ENCODE measurements around the gene ARHGAP10.

Gene ARHGAP10

DNA sequence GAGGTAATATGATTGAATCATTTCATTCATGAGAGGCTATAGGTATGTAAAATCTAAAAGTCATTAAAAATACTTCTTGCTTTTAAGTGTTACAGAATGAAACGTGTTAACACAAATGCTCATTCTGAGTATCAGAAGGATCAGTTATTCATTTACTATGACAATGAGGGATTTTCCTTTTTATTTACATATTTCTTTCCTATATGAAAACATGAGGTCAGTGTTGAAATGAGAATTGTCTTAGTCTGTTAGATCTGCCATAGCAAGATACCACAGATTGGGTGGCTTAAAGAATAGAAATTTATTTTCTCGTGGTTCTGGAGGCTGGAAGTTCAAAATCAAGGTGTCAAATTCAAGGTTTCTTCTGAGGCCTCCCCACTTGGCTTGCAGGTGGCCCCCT, 181.2 kb downstream of the ARHGAP10 start:
- Histone ChIP-seq H3K4me3 (ENCODE audit: low read depth in 1 of 2, low read length in 2 of 2) (no peak overlapping the region), H3K4me2 (ENCODE audit: insufficient read depth, low read length) (no peak overlapping the region), H4K20me1 (ENCODE audit: insufficient read depth, low read length) (no peaks in the 10 kb centered on the region), H3K27me3 (ENCODE audit: insufficient read depth, low read length, poor library complexity) (no peaks in the 10 kb centered on the region), H3K9ac (ENCODE audit: low read depth, low read length) (no peak overlapping the region), H3K4me1 (ENCODE audit: insufficient read depth, low read length) (no peaks in the 10 kb centered on the region), H3K36me3 (ENCODE audit: insufficient read depth, low read length) (no peaks in the 10 kb centered on the region), H3K79me2 (ENCODE audit: insufficient read depth, low read length) (no peaks in the 10 kb centered on the region), H3K9me3 (ENCODE audit: insufficient read depth, low read length, severe bottlenecking) (no peaks in the 10 kb centered on the region), H3K27ac (ENCODE audit: low read length) (no peak overlapping the region), H2AFZ (ENCODE audit: low read depth, low read length) (no peak overlapping the region)
- DNase-seq (no peak), ATAC-seq (ENCODE audit: insufficient read depth, low read depth) (no peak)
- TF ChIP-seq, protein P1, sequence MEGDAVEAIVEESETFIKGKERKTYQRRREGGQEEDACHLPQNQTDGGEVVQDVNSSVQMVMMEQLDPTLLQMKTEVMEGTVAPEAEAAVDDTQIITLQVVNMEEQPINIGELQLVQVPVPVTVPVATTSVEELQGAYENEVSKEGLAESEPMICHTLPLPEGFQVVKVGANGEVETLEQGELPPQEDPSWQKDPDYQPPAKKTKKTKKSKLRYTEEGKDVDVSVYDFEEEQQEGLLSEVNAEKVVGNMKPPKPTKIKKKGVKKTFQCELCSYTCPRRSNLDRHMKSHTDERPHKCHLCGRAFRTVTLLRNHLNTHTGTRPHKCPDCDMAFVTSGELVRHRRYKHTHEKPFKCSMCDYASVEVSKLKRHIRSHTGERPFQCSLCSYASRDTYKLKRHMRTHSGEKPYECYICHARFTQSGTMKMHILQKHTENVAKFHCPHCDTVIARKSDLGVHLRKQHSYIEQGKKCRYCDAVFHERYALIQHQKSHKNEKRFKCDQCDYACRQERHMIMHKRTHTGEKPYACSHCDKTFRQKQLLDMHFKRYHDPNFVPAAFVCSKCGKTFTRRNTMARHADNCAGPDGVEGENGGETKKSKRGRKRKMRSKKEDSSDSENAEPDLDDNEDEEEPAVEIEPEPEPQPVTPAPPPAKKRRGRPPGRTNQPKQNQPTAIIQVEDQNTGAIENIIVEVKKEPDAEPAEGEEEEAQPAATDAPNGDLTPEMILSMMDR (IDR thresholded peaks at IDR 0.05; ENCODE audit: borderline replicate concordance, extremely low read depth, low read length, poor library complexity, severe bottlenecking), result no peak
- no peak for TF ChIP-seq EZH2 (IDR thresholded peaks at IDR 0.05; ENCODE audit: borderline replicate concordance, low read depth, low read length, severe bottlenecking)

DNA sequence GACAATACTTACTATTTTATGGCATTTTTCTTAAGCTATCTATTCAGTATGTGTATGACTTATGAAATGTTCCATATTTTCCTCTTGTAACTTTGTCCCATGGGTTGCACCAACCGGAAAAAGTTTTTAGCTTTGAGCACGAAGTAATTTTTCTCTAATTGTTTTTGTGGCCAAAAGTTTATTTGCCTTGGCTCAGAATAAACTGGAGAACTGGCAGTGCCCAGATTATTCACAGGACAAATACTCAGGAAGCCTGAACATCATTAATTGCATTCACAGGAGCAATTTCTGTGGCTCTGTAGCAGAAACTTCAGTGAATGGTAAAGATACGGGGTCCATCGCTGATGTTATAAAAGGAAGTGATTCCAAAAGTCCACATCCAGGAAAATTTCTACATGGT, 184.5 kb downstream of the ARHGAP10 start:
- H3K4me1 ChIP-seq (ENCODE audit: insufficient read depth, low read length), result no peaks in the 10 kb centered on the region
- H3K36me3 ChIP-seq (ENCODE audit: insufficient read depth, low read length), result no peaks in the 10 kb centered on the region
- no peak overlapping the region for H3K9ac ChIP-seq (ENCODE audit: low read depth, low read length)
- no peaks in the 10 kb centered on the region for H3K79me2 ChIP-seq (ENCODE audit: insufficient read depth, low read length)
- no peak overlapping the region for H3K4me3 ChIP-seq (ENCODE audit: low read depth in 1 of 2, low read length in 2 of 2)
- no peak overlapping the region for H3K27ac ChIP-seq (ENCODE audit: low read length)
- no peak for TF ChIP-seq EZH2 (IDR thresholded peaks at IDR 0.05; ENCODE audit: borderline replicate concordance, low read depth, low read length, severe bottlenecking)
- TF ChIP-seq, protein P1 (IDR thresholded peaks at IDR 0.05; ENCODE audit: borderline replicate concordance, extremely low read depth, low read length, poor library complexity, severe bottlenecking), result no peak
- no peak overlapping the region for H2AFZ ChIP-seq (ENCODE audit: low read depth, low read length)
- DNase-seq, result no peak
- H4K20me1 ChIP-seq (ENCODE audit: insufficient read depth, low read length), result no peaks in the 10 kb centered on the region
- ATAC-seq (ENCODE audit: insufficient read depth, low read depth), result no peak
- H3K27me3 ChIP-seq (ENCODE audit: insufficient read depth, low read length, poor library complexity), result no peaks in the 10 kb centered on the region
- H3K9me3 ChIP-seq (ENCODE audit: insufficient read depth, low read length, severe bottlenecking), result no peaks in the 10 kb centered on the region
- no peak overlapping the region for H3K4me2 ChIP-seq (ENCODE audit: insufficient read depth, low read length)

DNA sequence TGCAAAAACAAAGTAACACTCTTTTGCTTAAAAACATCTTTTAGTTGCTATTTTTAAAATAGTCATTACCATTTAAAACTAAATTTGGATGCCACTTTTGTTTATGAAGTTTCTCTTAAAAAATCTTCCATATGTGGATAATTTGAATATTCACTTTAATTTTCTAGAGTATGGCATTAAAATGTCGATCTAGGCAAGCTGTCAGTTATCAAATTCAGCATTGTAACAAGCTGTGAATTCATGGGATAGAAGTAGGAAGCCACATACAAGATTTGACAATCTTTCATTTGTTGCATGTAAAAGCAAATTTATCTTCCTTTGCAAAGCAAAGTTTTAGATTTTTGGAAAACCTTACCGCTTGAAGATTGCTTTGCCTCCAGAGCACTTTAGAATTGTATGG, 191.5 kb downstream of the ARHGAP10 start:
- DNase-seq, result no peak

More for the DNA sequence above, 191.5 kb downstream of the ARHGAP10 start:
- H3K79me2 ChIP-seq (ENCODE audit: insufficient read depth, low read length), result no peaks in the 10 kb centered on the region
- no peak overlapping the region for H3K4me3 ChIP-seq (ENCODE audit: low read depth in 1 of 2, low read length in 2 of 2)
- H2AFZ ChIP-seq (ENCODE audit: low read depth, low read length), result no peak overlapping the region
- H3K36me3 ChIP-seq (ENCODE audit: insufficient read depth, low read length), result no peaks in the 10 kb centered on the region
- TF ChIP-seq, protein P1 (IDR thresholded peaks at IDR 0.05; ENCODE audit: borderline replicate concordance, extremely low read depth, low read length, poor library complexity, severe bottlenecking), result no peak
- TF ChIP-seq EZH2 (IDR thresholded peaks at IDR 0.05; ENCODE audit: borderline replicate concordance, low read depth, low read length, severe bottlenecking), result no peak
- no peak for ATAC-seq (ENCODE audit: insufficient read depth, low read depth)
- no peak overlapping the region for H3K4me2 ChIP-seq (ENCODE audit: insufficient read depth, low read length)
- H3K27me3 ChIP-seq (ENCODE audit: insufficient read depth, low read length, poor library complexity), result no peaks in the 10 kb centered on the region
- no peaks in the 10 kb centered on the region for H3K4me1 ChIP-seq (ENCODE audit: insufficient read depth, low read length)
- no peaks in the 10 kb centered on the region for H4K20me1 ChIP-seq (ENCODE audit: insufficient read depth, low read length)
- H3K9ac ChIP-seq (ENCODE audit: low read depth, low read length), result no peak overlapping the region
- H3K9me3 ChIP-seq (ENCODE audit: insufficient read depth, low read length, severe bottlenecking), result no peaks in the 10 kb centered on the region
- no peak overlapping the region for H3K27ac ChIP-seq (ENCODE audit: low read length)

Data from DND-41 (cell line).